ENCODE data around the gene ZNF474.
A peak's percentile ranks its signal among the peaks of the same experiment; 100 is the strongest.

The ZNF474 gene

GRCh38 chr5:122126756-122127321, 2.5 kb upstream of the ZNF474 start:
- no peaks in the 10 kb centered on the region for H3K27me3 ChIP-seq
- peak overlapping the region; percentile 50 to 53 for H3K27ac ChIP-seq
- peak overlapping the region; percentile 1 to 6 for H3K4me3 ChIP-seq
- TF ChIP-seq CTCF (IDR thresholded peaks at IDR 0.05): no peak
- intact Hi-C loops (cut with DNase I; ENCODE audit: low total_unique reads): no loop called here
- no peaks in the 10 kb centered on the region for H3K36me3 ChIP-seq
- no peaks in the 10 kb centered on the region for H3K9me3 ChIP-seq
- DNase-seq: peak; percentile 48 to 69
- peaks cover 0 to 26% (median 3%) of the 10 kb centered on the region in 4 donors for H3K4me1 ChIP-seq

- Histone ChIP-seq H3K4me3 (no peak overlapping the region), H3K27ac (no peak overlapping the region), H3K27me3 (no peaks in the 10 kb centered on the region), H3K9me3 (no peaks in the 10 kb centered on the region), H3K36me3 (no peaks in the 10 kb centered on the region), H3K4me1 (peaks cover 0 to 26% (median 3%) of the 10 kb centered on the region in 4 donors)
- DNase-seq: no peak
- no peak for TF ChIP-seq CTCF (IDR thresholded peaks at IDR 0.05)
- intact Hi-C loops (cut with DNase I; ENCODE audit: low total_unique reads): no loop called here
These were observed 806 bp downstream of the ZNF474 start for GRCh38 chr5:122130152-122130551.

GRCh38 chr5:122137702-122138101, 8.4 kb downstream of the ZNF474 start:
- Histone ChIP-seq H3K27me3 (no peaks in the 10 kb centered on the region), H3K4me1 (no peaks in the 10 kb centered on the region), H3K9me3 (no peaks in the 10 kb centered on the region), H3K4me3 (no peak overlapping the region), H3K27ac (no peak overlapping the region), H3K36me3 (no peaks in the 10 kb centered on the region)
- DNase-seq: no peak
- intact Hi-C loops (cut with DNase I; ENCODE audit: low total_unique reads): no loop called here
- no peak for TF ChIP-seq CTCF (IDR thresholded peaks at IDR 0.05)

- no peak for TF ChIP-seq CTCF (IDR thresholded peaks at IDR 0.05)
- Histone ChIP-seq H3K4me1 (no peaks in the 10 kb centered on the region), H3K27me3 (no peaks in the 10 kb centered on the region), H3K36me3 (no peaks in the 10 kb centered on the region), H3K9me3 (no peaks in the 10 kb centered on the region), H3K27ac (no peak overlapping the region), H3K4me3 (no peak overlapping the region)
- DNase-seq: no peak
- intact Hi-C loops (cut with DNase I; ENCODE audit: low total_unique reads): no loop called here
These were observed 9.0 kb downstream of the ZNF474 start for GRCh38 chr5:122138356-122138755.

- H3K9me3 ChIP-seq: no peaks in the 10 kb centered on the region
These were observed 11.6 kb downstream of the ZNF474 start for GRCh38 chr5:122140900-122141299.

More at GRCh38 chr5:122140900-122141299, 11.6 kb downstream of the ZNF474 start:
- H3K36me3 ChIP-seq: no peaks in the 10 kb centered on the region
- no peaks in the 10 kb centered on the region for H3K27me3 ChIP-seq
- intact Hi-C loops (cut with DNase I; ENCODE audit: low total_unique reads): no loop called here
- no peaks in the 10 kb centered on the region for H3K4me1 ChIP-seq
- no peak for DNase-seq
- H3K27ac ChIP-seq: no peak overlapping the region
- TF ChIP-seq CTCF (IDR thresholded peaks at IDR 0.05): no peak
- no peak overlapping the region for H3K4me3 ChIP-seq
